ENCODE measurements around the gene THAP8. TPM values are rescaled to one million over a fixed set of nuclear protein-coding genes. Genes with fewer than 3 reads are reported as not detected.
A peak's percentile ranks its signal among the peaks of the same experiment; 100 is the strongest.
"Not testable (repeated sequence)": the region's sequence is repeated elsewhere in the genome, so short reads cannot be mapped to it uniquely, and the experiment has no call there.

THAP8 gene
- total RNA-seq, 1 donor: 4.1 TPM

DNA sequence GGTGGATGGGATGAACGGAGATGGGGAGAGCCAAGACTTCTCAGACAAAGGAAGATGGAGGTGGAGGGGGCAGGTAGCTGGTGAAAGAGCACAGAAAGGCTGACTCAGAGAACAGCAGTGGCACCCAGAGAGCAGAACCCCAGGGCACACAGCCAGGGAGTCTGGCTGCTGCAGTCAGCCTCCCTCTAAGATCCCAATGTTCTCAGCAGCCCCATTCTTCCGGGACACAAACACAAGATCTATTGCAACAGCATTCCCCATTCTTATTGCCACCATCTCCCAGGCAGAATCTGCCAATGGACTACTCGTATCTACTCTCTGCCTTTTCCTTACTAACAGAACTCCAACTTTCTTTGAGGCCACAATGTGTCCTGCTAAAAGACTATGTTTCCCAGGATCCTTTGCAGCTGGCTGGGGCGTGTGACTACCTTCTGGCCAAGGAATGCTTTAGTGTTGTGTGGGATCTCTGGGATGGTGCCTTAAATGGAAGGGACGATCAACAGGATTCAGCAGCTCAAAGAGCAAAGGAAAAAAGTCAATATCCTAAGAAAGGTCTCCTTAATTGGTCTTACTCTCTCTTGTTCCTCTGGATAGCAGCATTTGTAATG is 7.5 kb downstream of the THAP8 start:
- peak; percentile 52 for DNase-seq (ENCODE audit: low read depth)
- TF ChIP-seq, protein P1, sequence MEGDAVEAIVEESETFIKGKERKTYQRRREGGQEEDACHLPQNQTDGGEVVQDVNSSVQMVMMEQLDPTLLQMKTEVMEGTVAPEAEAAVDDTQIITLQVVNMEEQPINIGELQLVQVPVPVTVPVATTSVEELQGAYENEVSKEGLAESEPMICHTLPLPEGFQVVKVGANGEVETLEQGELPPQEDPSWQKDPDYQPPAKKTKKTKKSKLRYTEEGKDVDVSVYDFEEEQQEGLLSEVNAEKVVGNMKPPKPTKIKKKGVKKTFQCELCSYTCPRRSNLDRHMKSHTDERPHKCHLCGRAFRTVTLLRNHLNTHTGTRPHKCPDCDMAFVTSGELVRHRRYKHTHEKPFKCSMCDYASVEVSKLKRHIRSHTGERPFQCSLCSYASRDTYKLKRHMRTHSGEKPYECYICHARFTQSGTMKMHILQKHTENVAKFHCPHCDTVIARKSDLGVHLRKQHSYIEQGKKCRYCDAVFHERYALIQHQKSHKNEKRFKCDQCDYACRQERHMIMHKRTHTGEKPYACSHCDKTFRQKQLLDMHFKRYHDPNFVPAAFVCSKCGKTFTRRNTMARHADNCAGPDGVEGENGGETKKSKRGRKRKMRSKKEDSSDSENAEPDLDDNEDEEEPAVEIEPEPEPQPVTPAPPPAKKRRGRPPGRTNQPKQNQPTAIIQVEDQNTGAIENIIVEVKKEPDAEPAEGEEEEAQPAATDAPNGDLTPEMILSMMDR (IDR thresholded peaks at IDR 0.05; ENCODE audit: insufficient read depth, low read length): no peak
- H3K4me3 ChIP-seq (ENCODE audit: low read depth, low read length): no peak overlapping the region

DNA sequence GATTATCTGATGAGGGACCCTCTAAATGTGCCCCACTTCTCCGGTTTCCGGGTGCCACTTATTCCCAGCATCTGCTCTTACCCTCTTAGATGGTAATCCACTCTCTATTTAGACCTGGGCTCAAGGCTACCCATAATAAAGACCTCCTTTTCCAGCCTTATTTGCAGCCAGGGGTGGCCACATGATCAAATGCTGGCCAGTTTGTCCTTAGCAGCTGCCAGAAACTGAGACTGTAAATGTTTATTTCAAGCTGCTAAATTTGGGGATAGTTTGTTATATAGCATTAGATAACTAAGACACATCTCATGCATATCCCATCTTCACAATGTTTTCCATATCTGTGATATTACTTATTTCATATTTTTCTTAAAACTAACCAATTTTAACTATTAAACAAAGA is 10.1 kb downstream of the THAP8 start:
- TF ChIP-seq, protein P1 (IDR thresholded peaks at IDR 0.05; ENCODE audit: insufficient read depth, low read length): no peak
- no peak overlapping the region for H3K4me3 ChIP-seq (ENCODE audit: low read depth, low read length)
- no peak for DNase-seq (ENCODE audit: low read depth)

DNA sequence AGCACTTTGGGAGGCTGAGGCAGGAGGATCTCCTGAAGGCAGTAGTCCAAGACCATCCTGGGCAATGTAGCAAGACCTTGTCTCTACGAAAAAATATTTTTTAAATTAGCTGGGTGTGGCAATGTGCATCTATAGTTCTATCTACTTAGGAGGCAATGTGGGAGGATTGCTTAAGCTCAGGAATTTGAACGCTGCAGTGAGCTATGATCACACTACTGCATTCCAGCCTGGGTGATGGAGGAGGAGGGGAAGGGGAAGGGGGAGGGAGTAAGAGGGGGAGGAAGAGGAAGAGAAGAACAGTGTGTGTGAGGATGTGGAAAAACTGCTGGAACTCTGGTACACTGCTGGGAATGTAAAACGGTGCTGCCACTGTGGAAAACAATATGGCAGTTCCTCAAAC is 12.3 kb downstream of the THAP8 start:
- peak; percentile 89 for DNase-seq (ENCODE audit: low read depth)
- H3K4me3 ChIP-seq (ENCODE audit: low read depth, low read length): no peak overlapping the region
- TF ChIP-seq, protein P1 (IDR thresholded peaks at IDR 0.05; ENCODE audit: insufficient read depth, low read length): no peak

DNA sequence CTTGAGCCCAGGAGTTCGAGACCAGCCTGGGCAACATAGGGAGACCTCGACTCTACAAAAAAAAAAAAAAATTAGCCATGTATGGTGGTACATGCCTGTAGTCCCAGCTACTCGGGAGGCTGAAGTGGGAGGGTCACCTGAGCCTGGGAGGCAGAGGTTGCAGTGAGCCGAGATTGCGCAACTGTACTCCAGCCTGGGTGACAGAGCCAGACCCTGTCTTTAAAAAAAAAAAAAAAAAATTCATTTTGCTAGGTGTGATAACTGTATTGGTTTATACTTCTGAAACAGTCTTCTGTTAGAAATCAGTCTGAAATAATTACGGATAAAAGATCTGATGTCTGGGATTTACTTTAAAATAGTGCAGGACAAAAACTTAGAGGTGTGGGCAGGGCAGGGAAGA is 13.0 kb downstream of the THAP8 start:
- not testable (repeated sequence) for H3K4me3 ChIP-seq (ENCODE audit: low read depth, low read length); DNase-seq (ENCODE audit: low read depth)

DNA sequence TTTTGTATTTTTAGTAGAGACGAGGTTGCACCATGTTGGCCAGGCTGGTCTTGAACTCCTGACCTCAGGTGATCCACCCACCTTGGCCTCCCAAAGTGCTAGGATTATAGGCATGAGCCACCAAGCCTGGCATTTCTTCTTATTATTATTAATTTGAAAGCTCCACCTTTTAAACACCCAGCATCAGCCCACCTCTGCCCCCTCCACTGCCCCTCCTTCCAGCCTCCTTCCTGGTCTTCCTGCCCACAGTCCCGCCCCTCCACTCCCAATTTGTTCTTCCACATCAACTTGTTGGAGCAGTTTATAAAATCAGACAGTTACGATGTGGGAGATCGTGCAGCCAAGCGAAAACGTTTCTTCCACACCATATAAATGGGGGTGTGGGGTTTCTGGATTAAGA is 13.6 kb downstream of the THAP8 start:
- DNase-seq (ENCODE audit: low read depth): no peak
- TF ChIP-seq, protein P1 (IDR thresholded peaks at IDR 0.05; ENCODE audit: insufficient read depth, low read length): no peak
- no peak overlapping the region for H3K4me3 ChIP-seq (ENCODE audit: low read depth, low read length)

DNA sequence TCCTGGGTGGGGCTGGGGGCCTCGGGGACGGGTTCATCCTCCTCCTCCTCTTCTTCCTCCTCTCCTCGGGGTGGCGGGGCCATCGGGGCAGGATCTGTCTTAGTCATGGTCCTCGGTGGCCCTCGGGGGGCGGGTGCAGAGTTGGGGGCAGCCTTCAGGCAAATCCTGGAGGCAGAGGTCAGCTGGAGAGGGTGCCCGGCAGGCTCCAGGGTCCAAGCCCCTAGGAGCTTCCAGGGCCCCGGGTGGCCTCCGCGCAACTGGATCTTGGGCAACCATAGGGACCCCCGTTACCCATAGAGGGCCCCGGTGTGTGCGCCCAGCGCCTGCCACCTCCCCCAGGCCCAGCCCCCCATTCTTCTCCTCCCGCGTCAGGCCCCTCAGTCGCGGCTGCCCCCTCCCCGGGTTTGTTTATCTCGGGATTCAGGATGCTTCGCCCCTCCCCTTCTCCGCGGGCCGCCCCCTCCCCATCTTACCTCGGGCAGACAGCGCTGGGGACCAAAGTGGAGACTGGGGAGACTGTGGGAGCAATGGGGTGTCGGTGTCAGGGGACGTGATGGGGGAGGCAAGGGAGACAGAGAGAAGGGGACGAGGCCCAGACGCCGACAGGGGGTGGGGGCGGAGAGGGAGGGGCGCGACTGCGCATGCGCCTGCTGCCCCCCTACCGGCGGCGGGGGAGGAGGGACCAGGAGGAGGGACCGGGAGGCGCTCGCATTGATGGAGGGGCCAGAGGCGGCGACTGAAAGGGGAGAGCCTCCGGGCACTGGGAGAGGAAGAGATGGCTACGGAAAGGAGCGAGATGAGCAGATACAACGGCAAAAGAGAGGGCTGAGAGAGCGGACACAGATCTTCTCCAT is 21.6 kb downstream of the THAP8 start, which contains the start of gene CLIP3:
CLIP3 (minus strand) TSS at position 623 of the 854 bp plus-strand sequence; CDS start at position 107, 516 bp downstream.
- peak; percentile 68 for DNase-seq (ENCODE audit: low read depth)
- peak within 1 kb of the TSS; percentile 90 for H3K4me3 ChIP-seq (ENCODE audit: low read depth, low read length)
- TF ChIP-seq, protein P1 (IDR thresholded peaks at IDR 0.05; ENCODE audit: insufficient read depth, low read length): peak; percentile 22

DNA sequence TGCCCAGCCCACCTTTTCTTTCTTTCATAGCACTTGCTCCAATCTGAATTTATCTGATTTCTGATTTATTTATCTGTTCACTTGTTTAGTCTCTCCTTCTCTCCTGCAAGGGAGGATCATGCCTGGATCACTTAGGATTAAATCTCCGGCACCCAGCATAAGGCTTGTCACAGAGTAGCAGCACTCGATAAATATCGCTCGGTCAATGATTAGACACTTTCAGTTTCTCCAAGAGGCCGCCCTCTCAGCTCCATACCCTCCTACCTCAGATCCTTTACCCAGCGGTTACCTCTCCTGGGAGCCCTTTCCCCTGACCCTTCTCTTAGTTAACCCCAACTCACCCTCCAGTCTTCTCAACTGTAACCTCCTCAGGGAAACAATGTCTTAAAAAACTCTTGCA is 22.8 kb downstream of the THAP8 start:
- TF ChIP-seq, protein P1 (IDR thresholded peaks at IDR 0.05; ENCODE audit: insufficient read depth, low read length): no peak
- H3K4me3 ChIP-seq (ENCODE audit: low read depth, low read length): no peak overlapping the region
- no peak for DNase-seq (ENCODE audit: low read depth)

Measured in fibroblast of the aortic adventitia (primary cell).